Measurements from ENCODE around the gene ZNF267.
"Not testable (repeated sequence)": the region's sequence is repeated elsewhere in the genome, so short reads cannot be mapped to it uniquely, and the experiment has no call there.

The ZNF267 gene

GRCh38 chr16:31956221-31956620 lies 82.6 kb downstream of the ZNF267 start:
- peak; percentile 41 for TF ChIP-seq CTCF (IDR thresholded peaks at IDR 0.05; ENCODE audit: extremely low read depth, insufficient read depth, missing control alignments)
- in situ Hi-C loops (cut with MboI; ENCODE audit: low pct_unique_long_range_greater_than_20kb, low sequenced_read_pairs, unreplicated experiment); DNase-seq (ENCODE audit: low spot score): not testable (repeated sequence)

GRCh38 chr16:31960186-31960910 lies 86.7 kb downstream of the ZNF267 start:
- in situ Hi-C loops (cut with MboI; ENCODE audit: low pct_unique_long_range_greater_than_20kb, low sequenced_read_pairs, unreplicated experiment): not testable (repeated sequence)

More at GRCh38 chr16:31960186-31960910, 86.7 kb downstream of the ZNF267 start:
- DNase-seq (ENCODE audit: low spot score): not testable (repeated sequence)

Data from GM13977 (cell line).